Inflammatory macrophage (primary cell): ENCODE data around the gene NRTN.

Experiments
- DNase-seq, 2 donors: peaks; one replicate each; pipeline ENCODE4 v3.0.0-alpha.2; 2020 to 2022

Gene NRTN

DNA sequence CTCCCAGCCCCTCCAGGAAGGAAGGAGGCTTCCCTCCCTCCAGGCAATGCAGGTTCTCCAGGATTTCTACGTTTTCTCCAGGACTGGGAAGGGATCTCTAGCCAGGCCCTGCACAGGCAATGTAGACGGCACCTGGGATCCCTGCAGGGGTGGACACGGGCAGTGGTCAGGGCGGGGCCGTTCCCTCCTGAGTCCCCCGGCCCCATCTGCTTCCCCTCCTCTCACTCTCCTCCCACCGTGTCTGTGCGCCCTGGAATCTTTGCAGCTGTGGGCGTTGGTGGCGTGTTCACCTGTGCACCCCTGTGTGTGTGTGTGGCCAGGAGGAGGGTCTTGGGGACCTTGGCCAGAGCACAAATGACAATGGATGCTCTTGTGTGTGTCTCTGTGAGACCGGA lies 10.0 kb downstream of the NRTN start:
- DNase-seq, result no peak

DNA sequence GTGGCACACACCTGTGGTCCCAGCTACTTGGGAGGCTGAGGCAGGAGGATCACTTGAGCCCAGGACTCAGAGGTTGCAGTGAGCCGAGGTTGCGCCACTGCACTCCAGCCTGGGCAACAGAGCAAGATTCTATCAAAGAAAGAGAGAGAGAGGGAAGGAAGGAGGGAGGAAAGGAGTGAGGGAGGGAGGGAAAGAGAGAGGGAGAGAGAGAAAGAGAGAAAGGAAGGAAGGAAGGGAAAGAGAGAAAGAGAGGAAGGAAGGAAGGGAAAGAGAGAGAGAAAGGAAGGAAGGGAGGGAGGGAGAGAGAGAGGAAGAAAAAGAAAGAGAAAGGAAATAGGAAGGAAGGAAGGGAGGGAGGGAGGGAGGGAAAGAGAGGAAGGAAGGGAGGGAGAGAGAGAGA lies 12.4 kb downstream of the NRTN start:
- no peak for DNase-seq

DNA sequence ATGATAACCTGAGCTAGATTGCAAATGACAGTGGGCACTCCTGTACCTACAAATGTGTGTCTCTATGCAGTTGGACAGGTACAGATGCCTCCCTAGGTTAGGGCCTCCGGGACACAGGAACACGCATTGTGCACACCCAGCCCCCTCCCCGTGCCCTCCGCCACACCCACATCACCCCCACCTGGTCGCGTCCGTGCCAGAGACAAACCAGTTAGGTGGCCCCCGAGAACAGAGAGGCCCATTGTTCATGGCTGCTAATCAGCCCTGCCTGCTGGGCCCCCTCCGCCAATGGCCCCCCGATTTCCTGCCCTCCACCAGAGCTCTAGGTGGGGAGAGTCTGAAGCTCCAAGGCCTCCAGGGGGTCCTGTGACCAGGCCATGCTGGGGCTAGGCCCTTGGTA lies 13.7 kb downstream of the NRTN start:
- no peak for DNase-seq

DNA sequence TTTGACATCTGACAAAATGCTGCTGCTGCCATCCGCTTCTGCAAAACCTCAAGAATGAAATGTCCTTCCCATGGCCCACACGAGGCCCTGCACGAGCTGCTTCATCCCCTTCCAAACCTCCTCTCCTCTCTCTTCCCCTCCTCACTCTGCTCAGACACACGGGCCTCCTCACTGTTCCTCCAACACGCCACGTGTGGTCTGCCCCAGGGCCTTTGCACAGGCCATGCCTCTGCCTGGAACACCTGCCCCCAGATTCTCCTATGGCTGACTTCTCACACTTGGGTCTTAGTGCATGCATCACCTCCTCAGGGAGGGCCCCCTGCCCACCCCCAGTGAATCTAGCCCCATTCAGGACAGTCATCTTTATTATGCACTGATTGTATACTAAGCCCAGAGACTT lies 15.9 kb downstream of the NRTN start:
- no peak for DNase-seq

DNA sequence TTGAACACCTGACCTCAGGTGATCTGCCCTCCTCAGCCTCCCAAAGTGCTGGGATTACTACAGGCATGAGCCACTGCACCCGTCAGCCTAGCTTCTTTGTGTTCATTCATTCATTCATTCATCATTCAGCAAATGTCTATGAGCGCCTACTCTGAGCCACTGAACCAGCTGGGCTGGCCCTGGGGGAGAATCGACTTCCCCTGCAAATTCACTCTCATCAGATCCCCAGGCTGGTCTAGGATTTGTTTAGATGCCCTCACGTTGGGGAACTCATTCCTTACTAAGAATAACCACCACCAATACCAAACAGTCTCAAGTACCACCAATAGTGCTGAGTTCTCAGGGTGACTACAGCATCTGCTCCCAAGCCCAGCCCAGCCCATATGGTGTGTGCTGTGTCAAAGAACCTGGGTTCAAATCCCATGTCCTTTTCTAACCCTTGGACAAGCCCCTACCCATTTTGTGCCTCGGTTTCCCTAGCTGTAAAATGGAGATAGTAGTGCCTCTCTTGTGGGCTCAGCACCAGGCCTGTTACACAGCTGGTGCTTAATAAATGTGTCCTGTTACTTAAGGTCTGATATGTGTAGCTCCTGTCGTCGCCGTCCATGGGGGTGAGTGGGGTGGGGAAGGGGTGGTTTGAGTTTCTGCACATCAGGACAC lies 16.8 kb downstream of the NRTN start:
- no peak for DNase-seq

DNA sequence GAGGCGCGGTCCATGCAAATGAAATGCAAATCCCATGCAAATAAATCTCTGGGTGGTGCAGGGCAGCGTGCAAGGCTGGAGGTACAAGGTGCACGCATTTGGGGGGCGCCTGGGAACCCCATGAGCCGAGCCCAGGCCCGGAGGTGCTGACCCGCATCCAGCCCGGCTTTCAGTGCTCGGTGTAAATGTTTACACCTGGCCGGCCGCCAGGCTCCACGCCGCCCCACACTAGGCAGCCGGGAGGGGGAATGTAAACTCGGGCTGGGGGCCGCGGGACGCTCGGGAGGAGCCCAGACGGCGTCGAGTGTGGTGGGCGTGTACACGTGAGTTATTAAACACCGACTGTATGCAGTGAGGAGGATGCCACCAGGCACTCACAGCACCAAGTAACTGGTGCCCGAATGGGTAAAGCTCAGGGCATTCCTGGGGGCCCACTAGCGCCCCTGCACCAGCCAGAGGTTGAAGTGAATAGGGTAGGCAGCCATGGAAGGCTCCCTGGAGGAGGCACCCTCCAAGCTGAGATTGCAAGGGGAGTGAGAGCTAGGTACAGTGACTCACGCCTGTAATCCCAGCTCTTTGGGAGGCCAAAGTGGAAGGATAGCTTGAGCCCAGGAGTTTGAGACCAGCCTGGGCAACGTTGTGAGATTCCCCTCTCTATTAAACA lies 17.4 kb downstream of the NRTN start:
- DNase-seq, result no peak

DNA sequence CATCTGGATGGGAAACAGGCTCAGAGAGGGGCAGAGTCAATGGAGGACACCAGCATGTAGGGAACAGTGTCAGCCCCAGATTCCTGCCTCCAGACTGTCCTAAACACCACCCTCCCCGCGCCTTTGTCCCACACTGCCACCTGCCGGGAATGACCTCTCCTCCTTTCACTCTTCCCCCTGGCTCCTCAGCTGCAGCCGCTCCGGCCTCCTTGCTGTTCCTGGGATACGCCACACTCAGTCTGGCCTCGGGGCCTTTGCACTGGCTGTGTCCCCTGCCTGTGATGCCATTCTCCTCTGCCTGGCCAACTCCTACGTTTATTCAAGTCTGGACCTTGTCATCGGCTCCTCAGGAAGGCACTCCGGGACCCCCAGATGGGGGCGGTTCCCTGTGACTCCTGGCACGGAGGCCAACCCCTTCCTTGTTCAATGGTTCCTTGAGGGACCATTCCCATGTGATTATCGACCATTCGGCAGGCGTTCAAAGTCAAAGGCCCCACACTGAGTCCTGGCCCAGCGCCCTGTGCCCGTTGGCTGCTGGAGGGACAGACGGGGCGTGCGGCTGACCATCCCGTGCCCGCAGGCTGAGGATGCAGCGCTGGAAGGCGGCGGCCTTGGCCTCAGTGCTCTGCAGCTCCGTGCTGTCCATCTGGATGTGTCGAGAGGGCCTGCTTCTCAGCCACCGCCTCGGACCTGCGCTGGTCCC lies 18.9 kb downstream of the NRTN start:
- DNase-seq, result no peak

DNA sequence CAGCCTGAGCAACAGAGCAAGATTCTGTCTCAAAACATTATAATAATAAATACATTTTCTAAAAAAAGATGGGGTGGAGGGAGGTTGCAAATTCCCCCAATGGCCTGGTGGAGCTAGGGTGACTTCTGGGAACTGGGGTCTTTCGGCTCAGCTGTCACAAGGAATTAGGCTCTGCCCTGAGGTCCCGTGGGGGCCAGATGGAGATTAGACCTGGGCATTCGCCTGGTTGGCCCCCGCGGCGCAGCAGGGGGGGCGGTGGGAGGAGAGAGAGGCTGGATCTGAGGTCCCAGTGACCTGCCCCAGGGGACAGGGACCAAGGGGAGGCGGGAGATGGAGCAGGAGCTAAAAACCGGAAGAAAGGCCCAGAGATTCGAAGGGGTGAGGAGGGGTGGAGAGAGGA lies 19.9 kb downstream of the NRTN start:
- DNase-seq, result no peak

DNA sequence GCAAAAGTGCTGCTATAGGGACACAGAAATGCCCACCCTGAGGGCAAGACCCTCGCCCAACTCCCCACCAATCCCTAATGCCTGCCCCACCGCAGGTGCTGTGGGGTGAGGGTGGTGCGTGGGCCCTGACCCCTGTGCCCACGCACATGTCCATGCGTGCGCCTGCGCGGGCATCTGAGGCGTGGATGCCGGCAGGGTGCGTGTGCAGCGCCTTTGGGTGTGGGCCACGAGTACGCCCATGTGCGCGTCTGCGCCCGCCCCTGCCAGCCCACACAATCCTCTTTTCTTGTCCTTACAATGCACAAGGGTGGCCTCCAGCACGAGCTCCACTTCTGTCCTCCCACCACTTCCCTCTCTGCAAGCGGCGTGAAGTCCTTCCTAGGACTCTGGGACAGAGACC lies 20.3 kb downstream of the NRTN start:
- DNase-seq, result peak; percentile 31 to 48

DNA sequence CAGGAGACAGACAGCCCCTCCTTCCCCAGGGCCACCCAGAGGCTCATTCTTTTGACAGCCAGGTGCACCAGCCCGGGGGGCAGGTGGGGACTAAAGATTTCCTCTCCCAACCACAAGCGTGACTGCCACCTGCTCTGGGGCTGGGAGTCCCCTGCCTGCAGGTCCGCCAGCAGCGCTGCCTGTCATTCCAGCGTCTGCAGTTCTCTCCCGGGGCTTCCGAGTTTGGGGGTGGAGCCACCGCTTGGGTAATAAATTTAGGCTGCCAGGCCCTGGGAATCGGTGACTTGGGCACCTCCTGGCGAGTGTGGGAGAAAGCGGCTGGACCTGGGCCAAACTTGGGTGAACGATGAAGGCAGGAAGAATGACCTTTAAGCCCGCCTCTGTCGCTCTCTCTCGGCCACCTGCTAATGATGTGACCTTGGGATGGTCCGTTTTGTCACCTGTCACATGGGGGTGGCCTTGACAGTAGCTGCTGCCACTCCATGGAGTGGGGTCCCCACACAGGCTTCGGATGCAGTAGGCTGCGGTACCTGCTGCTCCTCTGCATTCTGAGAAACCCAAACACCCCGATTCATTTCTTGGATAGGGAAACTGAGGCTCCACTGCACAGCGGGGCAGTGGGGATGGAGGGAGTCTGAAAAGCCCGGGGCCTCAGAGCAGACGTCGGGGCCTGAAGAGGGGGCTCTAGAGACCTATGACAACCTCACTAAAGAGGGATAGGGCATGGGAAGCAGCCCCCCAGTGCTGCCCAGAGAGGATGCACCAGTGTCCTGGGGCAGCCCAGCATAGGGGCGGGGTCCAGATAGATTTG lies 21.9 kb downstream of the NRTN start:
- peak; percentile 38 to 42 for DNase-seq

DNA sequence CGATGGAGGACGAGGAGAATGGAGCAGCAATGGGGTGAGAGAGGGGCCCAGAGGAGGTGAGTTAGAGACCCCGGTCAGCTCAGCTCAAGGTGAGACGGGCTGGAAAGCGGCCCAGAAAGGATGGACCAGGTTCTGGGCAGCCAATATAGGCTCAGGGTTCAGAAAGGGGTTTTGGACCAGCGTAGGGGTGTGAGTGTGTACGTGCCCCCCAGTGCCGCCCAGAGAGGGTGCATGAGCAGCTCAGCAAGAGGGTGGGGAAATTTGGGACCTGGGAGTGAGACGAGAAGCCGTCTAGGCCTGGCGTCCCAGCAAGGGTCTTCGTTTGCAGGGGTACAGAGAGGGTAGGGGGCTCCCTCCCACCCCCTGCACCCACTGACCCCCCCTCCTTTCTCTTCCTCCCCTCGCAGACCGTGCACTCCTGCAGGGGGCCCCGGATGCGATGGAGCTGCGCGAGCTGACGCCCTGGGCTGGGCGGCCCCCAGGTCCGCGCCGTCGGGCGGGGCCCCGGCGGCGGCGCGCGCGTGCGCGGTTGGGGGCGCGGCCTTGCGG lies 22.5 kb downstream of the NRTN start:
- DNase-seq, result no peak

DNA sequence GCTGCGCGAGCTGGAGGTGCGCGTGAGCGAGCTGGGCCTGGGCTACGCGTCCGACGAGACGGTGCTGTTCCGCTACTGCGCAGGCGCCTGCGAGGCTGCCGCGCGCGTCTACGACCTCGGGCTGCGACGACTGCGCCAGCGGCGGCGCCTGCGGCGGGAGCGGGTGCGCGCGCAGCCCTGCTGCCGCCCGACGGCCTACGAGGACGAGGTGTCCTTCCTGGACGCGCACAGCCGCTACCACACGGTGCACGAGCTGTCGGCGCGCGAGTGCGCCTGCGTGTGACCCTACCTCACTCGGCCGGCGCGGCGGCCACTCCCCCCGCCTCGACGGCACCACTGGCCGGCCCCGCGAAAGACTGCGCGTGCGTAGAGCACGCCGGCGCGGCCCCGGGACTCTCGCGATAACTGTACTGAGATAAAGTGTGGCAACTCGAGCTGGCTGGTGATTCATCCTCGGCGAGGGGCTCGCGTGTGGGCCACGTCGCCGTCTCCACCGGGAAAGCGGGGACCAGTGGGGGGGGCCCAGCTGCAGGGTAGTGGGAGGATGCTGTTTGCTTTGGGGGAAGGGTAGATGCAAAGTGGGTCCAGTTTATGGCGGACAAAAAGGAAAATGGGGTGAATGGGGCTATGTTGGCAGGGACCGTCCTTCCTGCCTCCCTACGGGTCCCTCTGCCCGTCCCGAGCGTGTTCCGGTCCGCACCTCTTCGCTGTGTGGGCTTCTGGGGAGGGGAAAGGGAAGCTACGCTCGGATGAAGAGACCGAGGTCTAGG lies 23.2 kb downstream of the NRTN start:
- peak; percentile 96 for DNase-seq

DNA sequence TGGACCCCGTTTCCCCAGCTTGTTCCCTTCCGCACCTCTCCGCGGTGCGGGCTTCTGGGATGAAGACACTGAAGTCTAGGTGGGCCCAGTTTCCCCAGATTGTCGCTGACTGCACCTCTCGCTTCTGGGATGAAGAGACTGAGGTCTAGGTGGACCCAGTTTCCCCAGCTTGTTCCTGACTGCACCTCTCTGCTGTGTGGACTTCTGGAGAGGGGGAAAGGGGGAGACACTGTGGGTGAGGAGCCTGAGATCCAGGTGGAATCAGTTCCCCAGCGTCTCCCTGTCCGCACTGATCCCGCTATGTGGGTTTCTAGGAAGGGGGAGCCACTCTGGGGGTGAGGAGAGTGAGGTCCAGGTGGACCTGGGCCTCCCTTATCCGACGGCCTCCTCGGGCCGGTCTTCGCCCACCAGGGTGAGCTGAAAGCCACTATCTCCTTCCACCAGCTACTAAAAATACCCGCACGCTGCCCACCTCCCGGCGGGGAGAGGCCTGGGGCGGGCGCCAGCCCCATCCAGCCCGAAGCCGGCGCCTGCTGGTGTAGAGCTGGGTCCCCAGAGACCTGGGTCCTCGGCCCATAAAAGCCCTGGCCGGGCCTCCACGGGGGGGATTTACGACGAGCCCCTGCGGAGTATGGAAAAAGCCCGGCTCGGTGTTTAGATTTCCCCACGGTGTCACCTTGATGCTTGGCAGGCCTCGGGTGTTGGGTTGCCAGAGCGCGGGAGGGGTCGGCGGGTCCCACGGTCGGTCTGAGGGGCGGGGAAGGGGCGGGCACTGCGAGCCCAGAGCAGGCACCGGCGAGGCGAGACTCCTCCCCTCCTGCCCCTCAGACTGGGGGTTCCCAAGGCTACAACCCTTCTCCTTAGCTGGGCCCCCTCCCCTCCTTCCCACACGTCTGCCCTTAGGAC lies 24.0 kb downstream of the NRTN start:
- DNase-seq, result no peak

DNA sequence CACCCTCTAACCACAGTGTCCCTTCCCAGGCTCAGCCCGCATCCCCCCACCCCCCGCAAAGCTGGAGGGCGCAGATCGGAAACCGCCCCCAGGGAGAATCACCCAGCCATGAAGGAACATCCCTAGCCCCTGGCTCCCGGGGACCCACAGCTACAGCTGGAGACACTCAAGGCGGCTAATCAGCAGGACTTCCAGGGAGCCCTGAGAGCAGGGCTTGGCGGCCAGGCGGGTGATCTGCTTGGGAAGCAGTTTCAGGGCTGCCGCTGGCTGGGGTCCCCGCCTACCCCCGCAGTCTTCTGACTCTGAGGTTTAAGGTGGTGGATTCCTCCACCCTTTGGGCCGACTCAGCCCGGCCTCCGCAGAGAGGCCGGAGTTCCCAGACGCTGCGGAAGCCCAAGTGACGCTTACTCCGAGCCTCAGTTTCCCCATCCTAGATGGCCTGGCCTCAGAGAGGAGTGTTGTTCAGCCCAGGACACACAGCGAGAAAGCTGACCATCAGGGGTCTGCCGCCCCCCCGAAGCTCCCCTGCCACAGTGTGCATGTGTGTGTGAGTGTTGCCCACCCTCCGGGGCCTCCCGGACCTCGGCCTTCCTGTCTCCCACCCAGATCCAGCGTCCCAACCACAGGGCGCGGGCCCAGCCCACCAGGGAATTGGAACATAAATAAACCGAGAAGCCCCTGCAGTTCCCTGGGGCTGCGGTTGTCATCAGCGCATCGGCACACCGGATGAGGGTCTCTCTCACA lies 24.9 kb downstream of the NRTN start:
- no peak for DNase-seq

DNA sequence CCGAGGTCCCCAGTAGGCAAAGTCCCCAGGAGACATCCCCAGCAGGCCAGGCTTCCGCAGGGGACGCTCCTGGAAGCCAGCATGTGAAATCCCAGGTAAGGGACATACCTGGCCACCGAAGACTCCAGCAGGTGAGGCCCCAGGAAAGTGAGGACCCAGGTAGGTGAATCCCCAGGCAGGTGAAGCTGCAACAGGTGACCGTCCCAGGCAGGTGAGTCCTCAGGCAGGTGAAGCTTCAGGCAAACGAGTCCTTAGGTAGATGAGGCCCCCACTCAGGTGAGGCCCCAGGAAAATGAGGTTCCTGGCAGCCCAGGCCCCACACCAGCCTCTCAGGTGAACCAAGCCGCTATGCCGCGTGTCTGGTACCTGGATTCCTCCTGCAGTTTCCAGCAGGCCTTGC lies 26.3 kb downstream of the NRTN start:
- DNase-seq, result no peak

DNA sequence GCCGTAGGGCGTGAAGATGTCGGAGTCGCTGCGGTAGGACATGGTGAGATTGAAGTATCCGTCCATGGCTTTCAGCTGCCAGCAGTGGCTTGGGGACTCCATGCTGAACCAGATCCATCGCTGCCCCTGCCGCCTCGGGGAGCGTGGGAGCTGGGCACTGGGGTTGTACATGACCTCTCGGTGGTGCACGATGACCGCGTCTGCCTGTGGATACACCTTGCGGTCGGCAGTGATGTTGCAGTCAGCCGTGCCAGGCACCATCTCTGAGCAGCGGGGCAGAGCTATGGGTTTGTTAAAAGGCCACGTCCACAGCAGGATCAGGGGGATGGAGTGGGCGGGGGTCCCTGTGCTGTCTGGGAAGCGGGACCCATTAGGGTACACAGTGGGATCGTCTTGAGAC lies 27.2 kb downstream of the NRTN start:
- DNase-seq, result no peak

DNA sequence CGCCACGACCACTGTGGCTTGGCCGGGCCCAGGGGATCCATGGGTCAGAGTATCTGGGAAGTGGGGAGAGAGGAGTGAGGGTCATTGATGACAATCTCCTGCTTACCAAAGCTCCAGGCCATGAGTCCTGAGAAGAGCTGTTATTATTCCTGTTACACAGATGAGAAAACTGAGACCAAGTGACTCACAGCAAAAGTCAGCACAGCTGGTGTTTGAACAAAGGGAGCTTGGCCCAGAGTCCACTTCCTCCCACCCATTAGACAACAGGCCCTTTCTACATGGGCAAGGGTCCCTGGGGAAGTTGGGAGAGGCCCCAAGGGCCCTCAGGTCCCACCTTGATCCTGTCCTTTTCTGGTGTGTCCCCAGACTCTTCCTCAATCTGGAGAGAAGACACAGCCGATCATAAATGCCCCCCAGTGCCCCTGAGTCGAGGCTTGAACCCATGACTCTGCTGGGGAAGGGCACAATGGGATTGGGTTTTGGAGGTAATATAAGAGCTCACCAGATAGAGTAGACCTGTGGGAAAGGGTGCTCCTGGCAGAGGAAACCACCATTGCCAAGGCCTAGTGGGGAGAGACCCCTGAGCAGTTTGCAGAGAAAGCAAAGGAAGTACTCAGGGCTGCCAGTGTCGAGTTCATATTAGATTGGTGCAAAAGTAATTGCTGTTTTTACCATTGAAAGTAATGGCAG lies 27.8 kb downstream of the NRTN start:
- no peak for DNase-seq

DNA sequence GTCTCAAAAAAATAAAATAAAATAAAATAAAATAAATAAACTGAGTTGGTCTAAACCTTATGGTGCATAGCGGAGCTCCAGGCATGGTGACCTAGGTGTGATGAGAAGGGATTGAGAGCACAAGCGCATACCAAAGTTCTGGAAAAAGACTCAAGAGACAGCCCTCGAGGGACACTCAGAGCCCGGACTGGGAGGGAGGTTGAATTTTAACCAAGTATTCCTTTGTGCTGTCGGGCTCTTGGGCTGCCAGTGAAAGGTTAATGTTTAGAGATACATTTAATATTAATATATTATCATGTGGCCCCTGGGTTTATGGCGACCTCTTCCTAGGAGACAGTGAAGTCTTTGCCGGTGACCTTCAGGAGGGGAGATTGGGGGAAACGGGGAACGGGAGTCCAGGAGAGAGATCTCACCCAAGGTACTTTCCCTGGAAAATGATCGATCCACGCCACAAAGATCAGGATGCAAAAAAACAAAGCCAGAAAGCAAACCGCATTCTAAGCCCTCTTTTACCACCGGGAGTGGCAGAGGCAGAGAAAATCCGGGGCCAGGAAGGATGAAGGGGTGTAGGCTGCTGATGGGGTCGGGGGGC lies 33.0 kb downstream of the NRTN start:
- DNase-seq, result no peak

DNA sequence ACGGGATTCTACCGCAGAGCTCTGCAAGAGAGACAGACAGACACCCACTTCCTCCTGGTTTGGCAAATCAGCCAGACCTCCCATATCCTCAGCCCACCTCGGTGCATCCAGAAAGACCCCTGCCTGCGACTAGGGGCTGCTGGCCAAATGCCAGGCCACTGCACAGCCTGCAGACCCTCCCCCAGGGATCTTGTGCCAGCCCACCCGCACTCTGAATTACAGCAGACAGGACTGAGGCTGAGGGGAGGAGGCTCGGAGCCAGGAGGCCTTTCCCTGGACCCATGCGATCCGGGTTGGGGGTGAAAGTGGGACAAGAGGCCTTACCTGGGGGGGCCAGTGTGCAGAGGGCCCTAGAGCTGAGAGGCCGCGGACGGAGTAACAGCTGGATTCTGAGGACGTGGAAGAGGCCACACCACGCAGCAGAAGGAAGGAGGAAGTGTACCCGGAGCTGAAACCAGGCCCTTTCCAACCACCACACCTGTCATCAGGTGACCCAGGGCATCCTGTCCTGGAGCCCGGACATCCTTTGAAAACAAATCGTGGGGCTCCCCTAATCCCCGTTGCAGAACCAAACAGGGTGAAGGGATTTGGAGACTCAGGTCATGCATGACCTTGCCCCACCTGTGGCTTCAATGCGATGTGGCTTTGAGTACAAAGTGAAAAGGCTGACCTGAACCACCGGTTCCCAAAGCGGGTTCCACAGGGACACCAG lies 33.6 kb downstream of the NRTN start:
- DNase-seq, result no peak
